WERI-Rb-1 (cell line): ENCODE data around the gene SLC25A13.

Experiments
- DNase-seq: peaks from one replicate; pipeline ENCODE4 v3.0.0-alpha.2; 2020
- H3K27ac ChIP-seq: fragments of 250-450 bp; sonication (Bioruptor Pico); 2 replicates; pipeline ENCODE4 v1.5.1; 2020; ENCODE audit warnings: mild to moderate bottlenecking, moderate library complexity
- H3K27me3 ChIP-seq: fragments of 250-450 bp; sonication (Bioruptor Pico); 2 replicates; pipeline ENCODE4 v1.5.1; 2021; ENCODE audit warnings: mild to moderate bottlenecking, low read depth, moderate library complexity; ENCODE audit not compliant: insufficient read depth, severe bottlenecking
- H3K36me3 ChIP-seq: fragments of 250-450 bp; sonication (Bioruptor Pico); 2 replicates; pipeline ENCODE4 v1.5.1; 2020; ENCODE audit warnings: mild to moderate bottlenecking, moderate library complexity
- H3K4me3 ChIP-seq: 2 replicates; pipeline ENCODE4 v1.5.1; 2011; ENCODE audit warnings: low read depth, mild to moderate bottlenecking, control low read depth, low read length
- H3K9me3 ChIP-seq: fragments of 250-450 bp; sonication (Bioruptor Pico); 2 replicates; pipeline ENCODE4 v1.5.1; 2021; ENCODE audit warnings: mild to moderate bottlenecking, moderate library complexity; ENCODE audit not compliant: severe bottlenecking
- CTCF ChIP-seq: IDR thresholded peaks from 2 replicates; pipeline ENCODE4 v1.5.1; 2011; ENCODE audit warnings: low read depth, mild to moderate bottlenecking, control low read depth, inconsistent platforms, low read length

SLC25A13 gene

GRCh38 chr7:96088579-96088978 lies 233.3 kb downstream of the SLC25A13 start:
- no peaks in the 10 kb centered on the region for H3K9me3 ChIP-seq
- no peak for DNase-seq
- no peaks in the 10 kb centered on the region for H3K36me3 ChIP-seq
- H3K4me3 ChIP-seq, result no peak overlapping the region
- H3K27ac ChIP-seq, result no peak overlapping the region
- TF ChIP-seq CTCF, result no peak
- no peaks in the 10 kb centered on the region for H3K27me3 ChIP-seq

GRCh38 chr7:96085953-96086352 lies 235.9 kb downstream of the SLC25A13 start:
- Histone ChIP-seq H3K27me3 (no peaks in the 10 kb centered on the region), H3K27ac (no peak overlapping the region), H3K36me3 (no peaks in the 10 kb centered on the region), H3K4me3 (no peak overlapping the region), H3K9me3 (no peaks in the 10 kb centered on the region)
- no peak for DNase-seq
- no peak for TF ChIP-seq CTCF

- DNase-seq, result no peak
- no peaks in the 10 kb centered on the region for H3K9me3 ChIP-seq
- H3K4me3 ChIP-seq, result no peak overlapping the region
- no peak overlapping the region for H3K27ac ChIP-seq
- no peaks in the 10 kb centered on the region for H3K36me3 ChIP-seq
- no peaks in the 10 kb centered on the region for H3K27me3 ChIP-seq
- no peak for TF ChIP-seq CTCF
These were observed 236.9 kb downstream of the SLC25A13 start for GRCh38 chr7:96084881-96085553.

- H3K9me3 ChIP-seq, result no peaks in the 10 kb centered on the region
- DNase-seq, result no peak
- no peaks in the 10 kb centered on the region for H3K36me3 ChIP-seq
- no peak for TF ChIP-seq CTCF
- no peak overlapping the region for H3K27ac ChIP-seq
- H3K4me3 ChIP-seq, result no peak overlapping the region
- H3K27me3 ChIP-seq, result no peaks in the 10 kb centered on the region
These were observed 241.9 kb downstream of the SLC25A13 start for GRCh38 chr7:96080027-96080426.

GRCh38 chr7:96076350-96076707 lies 245.6 kb downstream of the SLC25A13 start:
- Histone ChIP-seq H3K27me3 (no peaks in the 10 kb centered on the region), H3K27ac (no peak overlapping the region), H3K4me3 (peak overlapping the region; percentile 82), H3K9me3 (no peaks in the 10 kb centered on the region), H3K36me3 (no peaks in the 10 kb centered on the region)
- no peak for DNase-seq
- no peak for TF ChIP-seq CTCF
